LNCaP clone FGC (cell line): ENCODE measurements around the gene CFAP92.

Source experiments
- DNase-seq: peaks from one replicate; pipeline ENCODE4 v3.0.0-alpha.2; 2011; ENCODE audit warnings: low read depth
- H3K4me3 ChIP-seq: 2 replicates; pipeline ENCODE4 v1.5.1; 2011; ENCODE audit warnings: mild to moderate bottlenecking, low read depth, low read length, control low read depth
- TF ChIP-seq, protein P1 (sequence below): IDR thresholded peaks from 2 replicates; pipeline ENCODE4 v1.5.1; 2012; ENCODE audit warnings: mild to moderate bottlenecking; ENCODE audit not compliant: control insufficient read depth, insufficient read depth; ENCODE audit errors: extremely low read depth

Gene CFAP92

DNA sequence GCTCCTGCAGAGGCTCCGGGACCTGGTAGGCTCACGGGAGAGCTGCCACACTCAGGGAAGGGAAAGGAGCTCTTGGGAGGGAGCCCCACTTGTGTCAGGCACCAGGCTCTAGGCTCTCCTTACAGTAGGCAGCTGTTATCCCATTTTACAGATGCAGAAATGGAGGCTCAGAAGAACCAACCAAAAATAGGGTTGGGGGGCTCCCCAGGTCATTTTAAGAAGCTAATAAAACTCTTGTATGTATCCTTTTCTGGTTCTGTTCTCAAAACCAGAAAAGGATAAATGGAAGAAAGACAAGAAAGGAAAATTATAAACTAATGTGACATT, 43.2 kb upstream of the CFAP92 start:
- H3K4me3 ChIP-seq = no peak overlapping the region
- DNase-seq = no peak
- TF ChIP-seq, protein P1, sequence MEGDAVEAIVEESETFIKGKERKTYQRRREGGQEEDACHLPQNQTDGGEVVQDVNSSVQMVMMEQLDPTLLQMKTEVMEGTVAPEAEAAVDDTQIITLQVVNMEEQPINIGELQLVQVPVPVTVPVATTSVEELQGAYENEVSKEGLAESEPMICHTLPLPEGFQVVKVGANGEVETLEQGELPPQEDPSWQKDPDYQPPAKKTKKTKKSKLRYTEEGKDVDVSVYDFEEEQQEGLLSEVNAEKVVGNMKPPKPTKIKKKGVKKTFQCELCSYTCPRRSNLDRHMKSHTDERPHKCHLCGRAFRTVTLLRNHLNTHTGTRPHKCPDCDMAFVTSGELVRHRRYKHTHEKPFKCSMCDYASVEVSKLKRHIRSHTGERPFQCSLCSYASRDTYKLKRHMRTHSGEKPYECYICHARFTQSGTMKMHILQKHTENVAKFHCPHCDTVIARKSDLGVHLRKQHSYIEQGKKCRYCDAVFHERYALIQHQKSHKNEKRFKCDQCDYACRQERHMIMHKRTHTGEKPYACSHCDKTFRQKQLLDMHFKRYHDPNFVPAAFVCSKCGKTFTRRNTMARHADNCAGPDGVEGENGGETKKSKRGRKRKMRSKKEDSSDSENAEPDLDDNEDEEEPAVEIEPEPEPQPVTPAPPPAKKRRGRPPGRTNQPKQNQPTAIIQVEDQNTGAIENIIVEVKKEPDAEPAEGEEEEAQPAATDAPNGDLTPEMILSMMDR = no peak

DNA sequence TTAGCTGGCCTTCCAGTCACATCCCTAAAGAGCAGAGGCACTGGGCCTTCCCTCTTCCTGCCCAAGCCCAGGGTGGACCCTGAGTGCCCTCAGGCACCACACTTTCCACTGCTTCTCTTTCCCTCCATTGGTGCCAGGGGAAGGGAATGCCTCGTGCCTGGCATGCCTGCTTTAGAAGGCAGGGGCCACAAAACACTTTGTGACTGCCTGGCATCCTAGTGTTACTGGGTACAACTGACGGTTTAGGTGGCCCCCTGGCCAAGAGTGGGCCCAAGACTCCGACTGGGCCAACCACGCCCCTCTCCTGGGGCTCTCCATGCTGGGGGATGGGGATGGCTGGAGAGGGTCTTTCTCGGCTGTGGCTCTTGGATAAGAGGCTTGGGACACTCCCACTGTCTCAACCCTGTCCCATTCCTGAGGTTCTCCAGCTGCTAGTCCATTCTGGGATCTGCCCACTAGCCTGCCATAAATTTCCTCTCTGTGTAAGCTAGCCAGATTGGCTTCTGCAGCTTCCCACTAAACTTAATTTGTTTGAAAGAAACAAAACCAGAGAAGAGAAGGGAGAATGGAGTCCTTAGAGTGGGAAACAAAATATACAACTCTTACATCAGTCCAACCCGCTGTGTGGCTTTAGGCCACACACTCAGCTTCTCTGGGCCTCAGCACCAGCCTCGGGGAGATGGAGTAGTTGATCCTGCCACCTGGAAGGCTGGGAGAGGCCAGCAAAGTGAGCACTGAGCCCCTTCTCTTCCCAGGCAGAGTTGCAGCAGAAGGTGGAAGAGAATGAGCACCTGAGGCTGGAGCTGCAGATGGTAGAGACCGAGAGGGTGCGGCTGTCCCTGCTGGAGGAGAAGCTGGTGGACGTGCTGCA, 42.6 kb upstream of the CFAP92 start:
- DNase-seq = no peak
- no peak overlapping the region for H3K4me3 ChIP-seq
- TF ChIP-seq, protein P1 = no peak

DNA sequence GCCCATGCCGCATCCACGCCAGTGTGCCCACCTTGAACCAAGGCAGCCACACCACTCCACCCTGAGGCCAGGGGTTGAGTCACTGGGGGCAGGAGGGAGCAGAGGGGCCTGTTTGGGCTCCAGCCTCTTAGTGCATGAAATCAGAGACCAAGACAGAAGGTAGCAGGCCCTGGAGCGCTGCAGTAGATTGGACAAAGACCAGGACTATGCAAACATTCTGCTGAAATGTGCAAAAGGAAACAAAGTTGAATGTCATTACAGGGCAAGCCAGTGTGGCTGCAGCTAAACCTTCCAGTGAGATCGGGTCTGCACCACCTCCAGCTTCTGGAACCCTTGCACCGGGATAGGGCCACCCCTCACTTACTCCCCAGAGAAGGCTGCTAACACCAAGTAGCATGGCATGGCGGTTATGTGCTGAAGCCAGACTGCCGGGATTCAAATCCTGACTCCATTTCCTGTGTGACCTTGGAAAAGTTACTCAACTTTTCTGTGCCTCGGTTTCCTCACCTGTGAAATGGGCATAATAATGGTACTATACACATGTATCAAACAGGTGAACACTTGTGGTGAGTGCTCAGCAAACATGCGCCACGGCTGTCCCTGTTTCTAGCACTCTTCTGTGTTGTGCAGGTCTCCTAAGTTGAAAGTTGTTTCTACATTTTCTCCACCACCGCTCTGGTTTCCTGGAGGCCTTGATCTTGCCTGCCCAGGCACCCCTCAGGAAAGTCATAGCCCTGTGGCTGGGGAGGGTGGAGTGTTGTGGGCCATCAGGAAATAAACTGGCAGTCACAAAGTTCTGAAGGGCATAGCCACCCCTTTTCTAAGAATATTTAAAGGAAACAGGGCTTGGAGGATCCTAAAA, 41.7 kb upstream of the CFAP92 start:
- no peak overlapping the region for H3K4me3 ChIP-seq
- no peak for DNase-seq
- TF ChIP-seq, protein P1 = no peak

DNA sequence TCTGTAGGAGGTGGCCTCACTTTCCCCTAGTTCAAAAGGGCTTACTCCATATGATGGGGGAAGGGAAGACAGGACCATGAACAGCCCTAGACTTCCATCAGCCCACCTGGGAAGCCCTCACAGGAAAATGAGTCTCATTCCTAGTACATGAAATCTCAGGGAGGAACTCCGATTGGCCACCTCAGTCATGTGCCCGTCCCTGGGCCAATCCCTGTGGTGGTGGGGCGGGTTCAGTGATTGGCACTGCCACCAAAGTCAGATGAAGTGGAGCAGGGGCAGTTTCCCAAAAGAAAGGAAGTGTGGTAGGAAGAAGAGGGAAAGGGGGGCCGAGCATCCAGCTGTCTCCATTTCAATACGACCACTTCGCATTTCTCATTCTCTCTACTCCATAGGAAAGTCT, 40.8 kb upstream of the CFAP92 start:
- no peak for DNase-seq
- no peak overlapping the region for H3K4me3 ChIP-seq
- TF ChIP-seq, protein P1 = no peak

DNA sequence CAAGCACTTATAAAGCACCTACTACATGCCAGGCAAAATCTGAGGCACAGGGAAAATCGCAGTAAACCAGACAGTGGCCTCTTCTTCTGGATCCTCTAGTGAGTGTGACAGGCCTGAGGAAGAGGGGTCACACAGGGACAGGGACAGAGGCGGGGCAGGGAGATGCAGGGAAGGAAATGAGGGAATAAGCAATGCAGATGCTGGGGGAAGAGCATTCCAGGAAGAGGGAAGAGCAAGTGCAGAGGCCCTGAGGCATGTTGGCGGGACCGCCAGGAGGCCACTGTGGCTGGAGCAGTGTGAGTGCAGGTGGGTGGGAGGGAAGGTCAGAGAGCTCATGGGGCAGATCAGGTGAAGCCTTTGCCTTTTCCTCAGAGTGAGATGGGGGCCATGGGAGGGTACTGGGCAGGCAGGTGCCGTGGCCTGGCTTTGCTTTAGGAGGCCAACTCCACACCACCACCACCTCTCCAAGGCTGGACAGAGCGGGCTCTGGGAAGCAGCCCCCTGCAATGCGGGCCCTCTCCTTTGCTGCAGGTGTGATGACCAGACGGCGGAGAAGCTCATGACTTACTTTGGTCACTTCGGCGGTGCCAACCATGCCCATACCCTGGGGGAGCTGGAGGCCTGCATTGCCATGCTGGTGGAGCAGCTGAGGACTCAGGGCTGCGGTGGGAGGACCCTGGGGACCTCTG, 39.9 kb upstream of the CFAP92 start:
- DNase-seq = no peak
- TF ChIP-seq, protein P1 = no peak
- H3K4me3 ChIP-seq = no peak overlapping the region

DNA sequence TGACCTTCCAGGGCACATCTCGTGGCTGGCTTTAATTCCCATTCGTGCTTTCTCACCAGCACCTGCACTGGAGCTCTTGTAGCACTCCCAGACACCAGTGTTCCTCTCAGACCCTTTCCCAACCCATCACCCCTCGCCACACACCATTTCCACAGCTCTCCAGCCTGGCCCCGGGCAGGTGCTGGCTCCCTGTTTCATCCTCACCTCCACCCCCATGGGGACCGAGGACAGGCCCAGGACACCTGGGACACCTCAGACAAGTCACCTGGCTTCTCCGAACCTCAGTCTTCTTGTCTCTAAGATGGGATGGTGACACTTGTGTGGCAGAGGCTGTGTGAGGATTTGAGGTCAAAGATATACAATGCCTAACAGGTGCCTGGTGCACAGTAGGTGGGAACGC, 39.3 kb upstream of the CFAP92 start:
- no peak for DNase-seq
- TF ChIP-seq, protein P1 = no peak

More for the DNA sequence above, 39.3 kb upstream of the CFAP92 start:
- no peak overlapping the region for H3K4me3 ChIP-seq
